ENCODE data around the gene DCAF16. TPM values are rescaled to one million over a fixed set of nuclear protein-coding genes. Genes with fewer than 3 reads are reported as not detected.

The DCAF16 gene
- total RNA-seq, 3 donors from 2014 or later, result 32.1 to 38.6 (median 33.3) TPM

DNA sequence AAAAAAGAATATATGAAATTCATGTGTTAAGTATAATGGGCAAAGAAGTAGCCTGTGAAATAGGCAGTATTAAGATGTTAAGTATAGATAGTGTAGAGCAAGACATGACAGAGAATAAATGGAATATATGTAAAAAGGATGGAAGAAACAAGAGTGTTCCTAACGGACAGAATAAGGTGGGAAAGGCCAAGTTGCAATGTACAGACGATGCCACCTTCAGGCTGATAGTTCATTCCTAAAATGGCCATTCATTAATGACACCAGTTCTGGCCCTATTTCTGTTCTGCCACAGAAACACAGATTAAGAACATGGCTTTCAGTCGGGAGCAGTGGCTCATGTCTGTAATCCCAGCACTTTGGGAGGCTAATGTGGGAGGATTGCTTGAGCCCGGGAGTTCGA is 24.7 kb downstream of the DCAF16 start:
- H3K4me1 ChIP-seq (ENCODE audit: low read depth), result peaks cover 9% of the 10 kb centered on the region
- H3K36me3 ChIP-seq (ENCODE audit: low read depth), result no peaks in the 10 kb centered on the region
- intact Hi-C loops (cut with DNase I, micrococcal nuclease), result no loop called here
- TF ChIP-seq, protein P1, sequence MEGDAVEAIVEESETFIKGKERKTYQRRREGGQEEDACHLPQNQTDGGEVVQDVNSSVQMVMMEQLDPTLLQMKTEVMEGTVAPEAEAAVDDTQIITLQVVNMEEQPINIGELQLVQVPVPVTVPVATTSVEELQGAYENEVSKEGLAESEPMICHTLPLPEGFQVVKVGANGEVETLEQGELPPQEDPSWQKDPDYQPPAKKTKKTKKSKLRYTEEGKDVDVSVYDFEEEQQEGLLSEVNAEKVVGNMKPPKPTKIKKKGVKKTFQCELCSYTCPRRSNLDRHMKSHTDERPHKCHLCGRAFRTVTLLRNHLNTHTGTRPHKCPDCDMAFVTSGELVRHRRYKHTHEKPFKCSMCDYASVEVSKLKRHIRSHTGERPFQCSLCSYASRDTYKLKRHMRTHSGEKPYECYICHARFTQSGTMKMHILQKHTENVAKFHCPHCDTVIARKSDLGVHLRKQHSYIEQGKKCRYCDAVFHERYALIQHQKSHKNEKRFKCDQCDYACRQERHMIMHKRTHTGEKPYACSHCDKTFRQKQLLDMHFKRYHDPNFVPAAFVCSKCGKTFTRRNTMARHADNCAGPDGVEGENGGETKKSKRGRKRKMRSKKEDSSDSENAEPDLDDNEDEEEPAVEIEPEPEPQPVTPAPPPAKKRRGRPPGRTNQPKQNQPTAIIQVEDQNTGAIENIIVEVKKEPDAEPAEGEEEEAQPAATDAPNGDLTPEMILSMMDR (IDR thresholded peaks at IDR 0.05), result no peak
- no peaks in the 10 kb centered on the region for H3K9me3 ChIP-seq
- no peak for ATAC-seq
- DNase-seq, result no peak
- H3K4me3 ChIP-seq, result no peak overlapping the region

GRCh38 chr4:17781300-17782287 is 29.0 kb downstream of the DCAF16 start, which contains the start of gene FAM184B:
TSS of gene FAM184B (minus strand) at chr4:17781621. CDS start at chr4:17781299, 322 bp downstream.
- peaks cover 14% of the 10 kb centered on the region for H3K4me1 ChIP-seq (ENCODE audit: low read depth)
- no peaks in the 10 kb centered on the region for H3K36me3 ChIP-seq (ENCODE audit: low read depth)
- no peak for DNase-seq
- TF ChIP-seq, protein P1 (IDR thresholded peaks at IDR 0.05), result no peak
- no peaks in the 10 kb centered on the region for H3K9me3 ChIP-seq
- intact Hi-C loops (cut with DNase I, micrococcal nuclease), result no loop called here
- peak; percentile 30 for ATAC-seq
- no peak within 1 kb of the TSS for H3K4me3 ChIP-seq

DNA sequence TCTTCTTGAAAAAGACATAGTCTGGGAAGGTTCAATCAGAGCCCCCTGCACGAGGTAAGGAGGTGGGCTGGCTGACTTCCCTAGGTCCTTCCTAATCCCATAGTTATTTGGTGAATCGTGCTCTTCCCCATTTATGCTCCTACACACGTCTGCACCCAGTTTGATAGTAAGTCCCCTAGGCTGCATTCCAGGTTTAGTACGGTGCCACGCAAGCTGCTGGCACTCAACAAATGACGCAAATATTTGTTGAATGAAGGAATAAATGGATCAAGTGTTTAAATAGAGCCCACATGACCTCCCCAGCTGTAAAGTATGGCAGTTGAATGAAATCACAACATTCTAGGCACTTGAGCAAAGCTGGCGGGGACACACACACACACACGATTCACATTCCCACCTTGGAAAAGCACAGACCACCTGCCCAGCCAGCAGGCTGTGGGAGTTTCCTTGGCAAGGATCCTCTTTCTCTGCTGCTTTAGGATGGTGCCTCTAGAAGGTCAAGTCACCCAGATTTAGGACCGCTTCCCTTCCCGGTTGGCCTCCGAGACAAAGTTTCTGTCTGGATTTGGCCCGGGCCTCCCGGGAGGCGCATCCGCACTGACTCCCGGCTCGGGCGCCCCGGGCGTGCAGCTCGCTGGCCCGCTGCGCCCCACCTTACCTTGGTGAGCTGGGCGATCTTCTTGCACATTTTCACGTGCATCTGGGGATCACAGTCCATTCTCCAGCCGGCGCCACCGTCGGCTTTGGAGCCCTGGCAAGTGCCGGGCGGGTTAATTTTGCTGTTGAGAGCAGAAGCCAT is 29.9 kb downstream of the DCAF16 start:
- intact Hi-C loops (cut with DNase I, micrococcal nuclease), result no loop called here
- DNase-seq (no peak), ATAC-seq (peak; percentile 34)
- H3K4me1 ChIP-seq (ENCODE audit: low read depth), result peaks cover 14% of the 10 kb centered on the region
- no peaks in the 10 kb centered on the region for H3K36me3 ChIP-seq (ENCODE audit: low read depth)
- H3K9me3 ChIP-seq, result no peaks in the 10 kb centered on the region
- TF ChIP-seq, protein P1 (IDR thresholded peaks at IDR 0.05), result no peak
- no peak overlapping the region for H3K4me3 ChIP-seq

DNA sequence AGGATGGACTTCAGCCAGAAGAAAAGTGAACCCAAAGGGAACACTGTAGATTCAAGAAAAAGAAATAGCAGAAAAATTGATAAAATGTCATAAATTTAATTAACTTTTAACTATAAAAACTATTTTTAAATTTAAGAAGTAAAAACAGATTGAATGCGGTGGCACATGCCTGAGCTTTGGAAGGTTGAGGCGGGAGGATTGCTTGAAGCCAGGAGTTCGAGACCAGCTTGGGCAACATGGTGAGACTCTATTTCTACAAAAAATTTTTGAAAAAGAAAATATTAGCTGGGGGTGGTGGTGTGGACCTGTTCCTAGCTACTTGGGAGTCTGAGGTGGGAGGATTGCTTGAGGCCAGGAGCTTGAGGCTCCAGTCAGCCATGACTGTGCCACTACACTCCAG is 32.1 kb downstream of the DCAF16 start:
- H3K4me3 ChIP-seq, result no peak overlapping the region
- H3K36me3 ChIP-seq (ENCODE audit: low read depth), result no peaks in the 10 kb centered on the region
- ATAC-seq, result no peak
- DNase-seq, result no peak
- no peaks in the 10 kb centered on the region for H3K9me3 ChIP-seq
- peaks cover 14% of the 10 kb centered on the region for H3K4me1 ChIP-seq (ENCODE audit: low read depth)
- TF ChIP-seq, protein P1 (IDR thresholded peaks at IDR 0.05), result no peak
- intact Hi-C loops (cut with DNase I, micrococcal nuclease), result no loop called here

DNA sequence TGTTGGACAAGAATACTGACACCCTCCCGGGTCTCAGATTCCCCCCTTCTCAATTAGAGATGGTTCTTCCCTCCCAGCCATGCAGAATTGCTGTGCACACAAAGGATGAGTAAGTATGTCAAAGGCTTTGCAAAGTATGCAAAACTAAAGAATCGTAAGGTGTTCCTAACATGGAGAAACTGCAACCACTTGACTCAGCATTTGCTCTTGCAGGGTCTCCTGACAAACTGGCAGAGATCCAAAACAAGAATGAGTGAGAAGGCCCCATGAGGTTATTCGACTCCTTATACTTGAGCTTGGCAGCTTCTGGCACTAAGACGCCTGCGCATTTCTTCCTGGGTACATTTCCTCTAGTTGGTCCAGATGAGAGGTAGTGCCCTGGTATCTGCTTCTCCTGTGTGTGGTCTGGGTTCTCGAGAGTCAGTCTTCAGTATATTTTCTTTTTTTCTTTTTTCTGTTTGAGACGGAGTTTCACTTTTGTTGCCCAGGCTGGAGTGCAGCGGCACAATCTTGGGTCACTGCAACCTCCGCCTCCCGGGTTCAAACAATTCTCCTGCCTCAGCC is 37.3 kb downstream of the DCAF16 start:
- TF ChIP-seq, protein P1 (IDR thresholded peaks at IDR 0.05), result no peak
- no peak for ATAC-seq
- Histone ChIP-seq H3K4me1 (ENCODE audit: low read depth) (no peaks in the 10 kb centered on the region), H3K9me3 (no peaks in the 10 kb centered on the region), H3K36me3 (ENCODE audit: low read depth) (no peaks in the 10 kb centered on the region), H3K4me3 (no peak overlapping the region)
- no peak for DNase-seq
- intact Hi-C loops (cut with DNase I, micrococcal nuclease), result no loop called here

All from mucosa of descending colon (tissue), 3 donors.